Esophagus muscularis mucosa (tissue), 4 donors: ENCODE measurements around the gene GNPTAB.

Experiments
- EP300 ChIP-seq: sonication (generic); formaldehyde crosslinking; IDR thresholded peaks from one replicate; pipeline ENCODE4 v1.6.1; 2017; ENCODE audit warnings: antibody characterized with exemption
- POLR2A ChIP-seq: fragments of 450-650 bp; IDR thresholded peaks from one replicate; pipeline ENCODE4 v1.6.1; 2017; ENCODE audit warnings: antibody characterized with exemption, moderate library complexity, mild to moderate bottlenecking, low read depth
- POLR2AphosphoS5 ChIP-seq, 2 donors: sonication (generic); formaldehyde crosslinking; IDR thresholded peaks; one replicate each; pipeline ENCODE4 v1.6.1; 2017; ENCODE audit warnings: antibody characterized with exemption in 2 of 2
- TF ChIP-seq, protein P1 (sequence below), 3 experiments: fragments of 200-600 bp in 2 of 3; fragments of 450-650 bp in 1 of 3; sonication (generic) in 2 of 3; IDR thresholded peaks; one replicate each; pipeline ENCODE4 v1.5.1; 2017 to 2019; ENCODE audit warnings: antibody characterized with exemption in 3 of 3, mild to moderate bottlenecking in 2 of 3, moderate library complexity in 1 of 3

DNA sequence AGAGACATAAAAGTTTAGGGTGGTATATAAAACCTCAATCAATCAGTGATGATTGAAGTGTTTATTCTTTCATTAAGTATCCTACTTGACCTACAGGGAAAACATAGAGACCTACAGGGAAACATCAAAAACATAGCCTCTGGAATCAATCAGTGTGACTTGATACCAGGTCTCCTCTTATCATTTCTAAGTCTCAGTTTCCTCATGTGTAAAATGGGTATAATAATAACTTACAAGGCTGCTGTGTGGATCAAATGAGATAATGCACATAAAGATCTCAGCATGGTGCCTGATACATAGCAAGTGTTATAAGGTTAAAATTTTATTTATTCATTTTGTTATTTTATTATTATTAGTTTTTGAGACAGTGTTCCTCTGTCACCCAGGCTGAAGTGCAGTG, 22.2 kb upstream of the GNPTAB start:
- TF ChIP-seq, protein P1, sequence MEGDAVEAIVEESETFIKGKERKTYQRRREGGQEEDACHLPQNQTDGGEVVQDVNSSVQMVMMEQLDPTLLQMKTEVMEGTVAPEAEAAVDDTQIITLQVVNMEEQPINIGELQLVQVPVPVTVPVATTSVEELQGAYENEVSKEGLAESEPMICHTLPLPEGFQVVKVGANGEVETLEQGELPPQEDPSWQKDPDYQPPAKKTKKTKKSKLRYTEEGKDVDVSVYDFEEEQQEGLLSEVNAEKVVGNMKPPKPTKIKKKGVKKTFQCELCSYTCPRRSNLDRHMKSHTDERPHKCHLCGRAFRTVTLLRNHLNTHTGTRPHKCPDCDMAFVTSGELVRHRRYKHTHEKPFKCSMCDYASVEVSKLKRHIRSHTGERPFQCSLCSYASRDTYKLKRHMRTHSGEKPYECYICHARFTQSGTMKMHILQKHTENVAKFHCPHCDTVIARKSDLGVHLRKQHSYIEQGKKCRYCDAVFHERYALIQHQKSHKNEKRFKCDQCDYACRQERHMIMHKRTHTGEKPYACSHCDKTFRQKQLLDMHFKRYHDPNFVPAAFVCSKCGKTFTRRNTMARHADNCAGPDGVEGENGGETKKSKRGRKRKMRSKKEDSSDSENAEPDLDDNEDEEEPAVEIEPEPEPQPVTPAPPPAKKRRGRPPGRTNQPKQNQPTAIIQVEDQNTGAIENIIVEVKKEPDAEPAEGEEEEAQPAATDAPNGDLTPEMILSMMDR (IDR thresholded peaks at IDR 0.05) = no peak
- no peak for TF ChIP-seq POLR2AphosphoS5 (IDR thresholded peaks at IDR 0.05)
- TF ChIP-seq POLR2A = no peak
- TF ChIP-seq EP300 = no peak
